Pons (tissue), 1 donor: ENCODE measurements around the gene P2RX1.

Experiments used
- DNase-seq: peaks from one replicate; pipeline ENCODE4 v3.0.0-alpha.2; 2016; ENCODE audit warnings: low spot score

The P2RX1 gene

GRCh38 chr17:3924512-3925350 lies 8.5 kb upstream of the P2RX1 start:
- DNase-seq: no peak

- DNase-seq: no peak
These were observed 7.4 kb upstream of the P2RX1 start for GRCh38 chr17:3923466-3924190.

GRCh38 chr17:3922765-3923164 lies 6.5 kb upstream of the P2RX1 start:
- no peak for DNase-seq

GRCh38 chr17:3921502-3922319 lies 5.4 kb upstream of the P2RX1 start:
- DNase-seq: no peak

- DNase-seq: no peak
These were observed 4.7 kb upstream of the P2RX1 start for GRCh38 chr17:3921006-3921405.

- no peak for DNase-seq
These were observed 2.9 kb upstream of the P2RX1 start for GRCh38 chr17:3919123-3919624.

- DNase-seq: no peak
These were observed 2.3 kb upstream of the P2RX1 start for GRCh38 chr17:3918372-3919122.

- no peak for DNase-seq
These were observed 1.2 kb upstream of the P2RX1 start for GRCh38 chr17:3917391-3917931.

GRCh38 chr17:3916825-3917224 lies 560 bp upstream of the P2RX1 start:
- no peak for DNase-seq

- no peak for DNase-seq
These were observed 677 bp downstream of the P2RX1 start for GRCh38 chr17:3915581-3915994.

- no peak for DNase-seq
These were observed 2.0 kb downstream of the P2RX1 start for GRCh38 chr17:3914312-3914670.

- DNase-seq: peak; percentile 63
These were observed 2.5 kb downstream of the P2RX1 start for GRCh38 chr17:3913531-3914311.

GRCh38 chr17:3912827-3913226 lies 3.4 kb downstream of the P2RX1 start:
- DNase-seq: no peak

GRCh38 chr17:3911271-3912053 lies 4.8 kb downstream of the P2RX1 start:
- DNase-seq: no peak

GRCh38 chr17:3910420-3911270 lies 5.6 kb downstream of the P2RX1 start:
- no peak for DNase-seq

GRCh38 chr17:3909257-3909656 lies 7.0 kb downstream of the P2RX1 start:
- DNase-seq: no peak

- DNase-seq: no peak
These were observed 8.6 kb downstream of the P2RX1 start for GRCh38 chr17:3907483-3908216.

GRCh38 chr17:3906881-3907280 lies 9.4 kb downstream of the P2RX1 start:
- DNase-seq: no peak
